ENCODE measurements around the gene SLC39A1. TPM values are rescaled to one million over a fixed set of nuclear protein-coding genes. Genes with fewer than 3 reads are reported as not detected.

SLC39A1 gene
- polyA plus RNA-seq, 1 of the 3 experiments (the other 2 are of a cell fraction) = 89.6 TPM

DNA sequence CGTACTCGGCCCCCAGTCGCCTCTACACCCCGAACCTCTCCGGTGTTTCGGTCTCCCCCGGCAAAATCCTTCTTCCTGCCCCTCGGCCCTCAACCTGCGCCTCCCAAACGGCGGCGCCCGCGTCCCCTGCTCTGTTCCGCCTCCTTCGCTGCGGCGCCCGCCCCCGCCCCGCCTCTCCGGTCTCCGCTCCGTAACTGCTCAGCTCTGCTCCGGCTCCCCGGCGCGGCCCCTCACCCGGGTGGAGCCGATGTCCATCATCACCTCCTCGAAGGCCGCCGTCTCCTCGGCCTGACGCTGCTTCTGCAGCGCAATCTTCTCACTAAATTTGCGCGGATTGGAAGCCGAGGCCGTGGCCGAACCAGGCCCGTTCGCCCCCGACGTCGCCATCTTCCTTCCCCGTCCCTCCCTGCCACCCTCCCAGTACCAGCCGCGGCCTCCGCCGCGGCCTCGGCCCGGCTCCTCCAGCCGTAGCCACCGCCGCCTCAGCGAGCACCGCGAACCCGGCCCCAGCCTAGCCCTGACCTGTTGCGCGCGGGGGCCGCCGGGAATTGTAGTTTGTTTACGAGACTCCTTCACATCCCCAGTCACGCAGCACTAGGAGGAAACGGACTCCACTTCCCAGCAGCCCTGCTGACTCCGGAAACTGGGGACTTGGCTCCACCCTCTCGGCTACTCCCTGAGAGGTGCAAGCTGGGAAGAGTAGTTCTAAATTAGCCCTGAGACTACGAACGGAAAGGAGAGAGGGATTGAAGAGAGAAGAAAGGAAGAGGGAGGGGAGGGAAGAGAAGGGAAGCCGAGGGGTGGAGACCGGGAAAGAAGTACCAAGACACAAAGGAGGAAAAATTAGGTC is 5.0 kb downstream of the SLC39A1 start, which contains the start of gene CRTC2 (continued):
- TF ChIP-seq POLR2AphosphoS5 (IDR thresholded peaks at IDR 0.05; ENCODE audit: low read depth, low read length) (peak; percentile 85), SIN3A (IDR thresholded peaks at IDR 0.05; ENCODE audit: borderline replicate concordance, low read depth, low read length) (0 out of 2 replicates have a peak, but pooled peaks have one; percentile 21), GABPA (IDR thresholded peaks at IDR 0.05; ENCODE audit: low read depth) (peak; percentile 92), FOXJ3 (CRISPR knock-in tag; IDR thresholded peaks at IDR 0.05) (no peak; the same call in 1 of the 2 replicates), TEAD4 (IDR thresholded peaks at IDR 0.05; ENCODE audit: borderline replicate concordance, insufficient read depth) (no peak), CHD2 (IDR thresholded peaks at IDR 0.05; ENCODE audit: low read length, partially characterized antibody) (peak; percentile 96), EP300 (IDR thresholded peaks at IDR 0.05; ENCODE audit: borderline replicate concordance in 1 of 2, low read depth in 1 of 2, low read length in 1 of 2) (no peak), EZH2phosphoT487 (IDR thresholded peaks at IDR 0.05; ENCODE audit: borderline replicate concordance, low read depth) (no peak), TCF12 (IDR thresholded peaks at IDR 0.05) (peak; percentile 26; the same call in 1 of the 2 replicates), RCOR1 (IDR thresholded peaks at IDR 0.05; ENCODE audit: low read length) (no peak), ELF1 (IDR thresholded peaks at IDR 0.05) (peak; percentile 98), MXI1 (IDR thresholded peaks at IDR 0.05; ENCODE audit: low read depth, low read length) (no peak; the same call in 1 of the 2 replicates)
- TF ChIP-seq, protein P1, sequence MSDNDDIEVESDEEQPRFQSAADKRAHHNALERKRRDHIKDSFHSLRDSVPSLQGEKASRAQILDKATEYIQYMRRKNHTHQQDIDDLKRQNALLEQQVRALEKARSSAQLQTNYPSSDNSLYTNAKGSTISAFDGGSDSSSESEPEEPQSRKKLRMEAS (IDR thresholded peaks at IDR 0.05; ENCODE audit: low read depth) = no peak
- TF ChIP-seq, protein P2, sequence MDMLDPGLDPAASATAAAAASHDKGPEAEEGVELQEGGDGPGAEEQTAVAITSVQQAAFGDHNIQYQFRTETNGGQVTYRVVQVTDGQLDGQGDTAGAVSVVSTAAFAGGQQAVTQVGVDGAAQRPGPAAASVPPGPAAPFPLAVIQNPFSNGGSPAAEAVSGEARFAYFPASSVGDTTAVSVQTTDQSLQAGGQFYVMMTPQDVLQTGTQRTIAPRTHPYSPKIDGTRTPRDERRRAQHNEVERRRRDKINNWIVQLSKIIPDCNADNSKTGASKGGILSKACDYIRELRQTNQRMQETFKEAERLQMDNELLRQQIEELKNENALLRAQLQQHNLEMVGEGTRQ (IDR thresholded peaks at IDR 0.05; ENCODE audit: borderline replicate concordance, low read depth, low read length) = no peak
- TF ChIP-seq, protein P3, sequence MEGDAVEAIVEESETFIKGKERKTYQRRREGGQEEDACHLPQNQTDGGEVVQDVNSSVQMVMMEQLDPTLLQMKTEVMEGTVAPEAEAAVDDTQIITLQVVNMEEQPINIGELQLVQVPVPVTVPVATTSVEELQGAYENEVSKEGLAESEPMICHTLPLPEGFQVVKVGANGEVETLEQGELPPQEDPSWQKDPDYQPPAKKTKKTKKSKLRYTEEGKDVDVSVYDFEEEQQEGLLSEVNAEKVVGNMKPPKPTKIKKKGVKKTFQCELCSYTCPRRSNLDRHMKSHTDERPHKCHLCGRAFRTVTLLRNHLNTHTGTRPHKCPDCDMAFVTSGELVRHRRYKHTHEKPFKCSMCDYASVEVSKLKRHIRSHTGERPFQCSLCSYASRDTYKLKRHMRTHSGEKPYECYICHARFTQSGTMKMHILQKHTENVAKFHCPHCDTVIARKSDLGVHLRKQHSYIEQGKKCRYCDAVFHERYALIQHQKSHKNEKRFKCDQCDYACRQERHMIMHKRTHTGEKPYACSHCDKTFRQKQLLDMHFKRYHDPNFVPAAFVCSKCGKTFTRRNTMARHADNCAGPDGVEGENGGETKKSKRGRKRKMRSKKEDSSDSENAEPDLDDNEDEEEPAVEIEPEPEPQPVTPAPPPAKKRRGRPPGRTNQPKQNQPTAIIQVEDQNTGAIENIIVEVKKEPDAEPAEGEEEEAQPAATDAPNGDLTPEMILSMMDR (IDR thresholded peaks at IDR 0.05) = 0 out of 2 replicates have a peak, but pooled peaks have one; percentile 15
- TF ChIP-seq, protein P4, sequence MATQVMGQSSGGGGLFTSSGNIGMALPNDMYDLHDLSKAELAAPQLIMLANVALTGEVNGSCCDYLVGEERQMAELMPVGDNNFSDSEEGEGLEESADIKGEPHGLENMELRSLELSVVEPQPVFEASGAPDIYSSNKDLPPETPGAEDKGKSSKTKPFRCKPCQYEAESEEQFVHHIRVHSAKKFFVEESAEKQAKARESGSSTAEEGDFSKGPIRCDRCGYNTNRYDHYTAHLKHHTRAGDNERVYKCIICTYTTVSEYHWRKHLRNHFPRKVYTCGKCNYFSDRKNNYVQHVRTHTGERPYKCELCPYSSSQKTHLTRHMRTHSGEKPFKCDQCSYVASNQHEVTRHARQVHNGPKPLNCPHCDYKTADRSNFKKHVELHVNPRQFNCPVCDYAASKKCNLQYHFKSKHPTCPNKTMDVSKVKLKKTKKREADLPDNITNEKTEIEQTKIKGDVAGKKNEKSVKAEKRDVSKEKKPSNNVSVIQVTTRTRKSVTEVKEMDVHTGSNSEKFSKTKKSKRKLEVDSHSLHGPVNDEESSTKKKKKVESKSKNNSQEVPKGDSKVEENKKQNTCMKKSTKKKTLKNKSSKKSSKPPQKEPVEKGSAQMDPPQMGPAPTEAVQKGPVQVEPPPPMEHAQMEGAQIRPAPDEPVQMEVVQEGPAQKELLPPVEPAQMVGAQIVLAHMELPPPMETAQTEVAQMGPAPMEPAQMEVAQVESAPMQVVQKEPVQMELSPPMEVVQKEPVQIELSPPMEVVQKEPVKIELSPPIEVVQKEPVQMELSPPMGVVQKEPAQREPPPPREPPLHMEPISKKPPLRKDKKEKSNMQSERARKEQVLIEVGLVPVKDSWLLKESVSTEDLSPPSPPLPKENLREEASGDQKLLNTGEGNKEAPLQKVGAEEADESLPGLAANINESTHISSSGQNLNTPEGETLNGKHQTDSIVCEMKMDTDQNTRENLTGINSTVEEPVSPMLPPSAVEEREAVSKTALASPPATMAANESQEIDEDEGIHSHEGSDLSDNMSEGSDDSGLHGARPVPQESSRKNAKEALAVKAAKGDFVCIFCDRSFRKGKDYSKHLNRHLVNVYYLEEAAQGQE (IDR thresholded peaks at IDR 0.05; ENCODE audit: low read depth, low read length) = no peak

Data from SK-N-SH (cell line).